ENCODE results near the gene RELCH.
A peak's percentile ranks its signal among the peaks of the same experiment; 100 is the strongest.

Gene RELCH

DNA sequence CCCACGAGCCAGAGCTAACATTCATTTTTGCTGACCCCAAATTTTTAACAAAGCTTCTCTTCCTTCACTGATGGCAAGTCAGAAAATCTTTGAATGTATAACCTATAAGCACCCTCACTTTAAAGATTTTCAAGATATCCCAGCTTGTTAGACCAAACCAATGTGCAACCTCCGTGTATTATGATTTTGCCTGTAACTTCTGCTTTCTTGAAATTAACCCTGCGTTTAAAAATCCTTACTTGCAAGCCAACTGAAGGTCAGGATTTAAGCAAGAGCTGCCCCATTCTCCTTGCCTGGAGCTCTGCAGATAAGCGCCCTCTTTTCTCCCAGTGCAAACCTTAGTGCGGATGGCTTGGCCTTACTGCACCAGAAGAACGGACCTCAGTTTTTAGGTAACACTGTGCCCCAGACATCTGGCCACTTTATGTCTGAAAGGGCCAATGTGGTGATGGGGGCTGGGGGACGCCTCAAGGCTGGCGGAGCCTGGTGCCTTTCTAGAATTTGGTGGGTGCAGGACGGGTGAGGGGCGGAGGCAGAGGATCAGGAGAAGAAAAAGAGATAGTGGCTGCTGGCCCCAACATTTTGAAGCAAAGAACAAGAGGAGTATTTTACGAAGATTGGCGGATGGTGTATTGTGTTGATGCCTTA is 137.2 kb downstream of the RELCH start:
- no peak for DNase-seq

DNA sequence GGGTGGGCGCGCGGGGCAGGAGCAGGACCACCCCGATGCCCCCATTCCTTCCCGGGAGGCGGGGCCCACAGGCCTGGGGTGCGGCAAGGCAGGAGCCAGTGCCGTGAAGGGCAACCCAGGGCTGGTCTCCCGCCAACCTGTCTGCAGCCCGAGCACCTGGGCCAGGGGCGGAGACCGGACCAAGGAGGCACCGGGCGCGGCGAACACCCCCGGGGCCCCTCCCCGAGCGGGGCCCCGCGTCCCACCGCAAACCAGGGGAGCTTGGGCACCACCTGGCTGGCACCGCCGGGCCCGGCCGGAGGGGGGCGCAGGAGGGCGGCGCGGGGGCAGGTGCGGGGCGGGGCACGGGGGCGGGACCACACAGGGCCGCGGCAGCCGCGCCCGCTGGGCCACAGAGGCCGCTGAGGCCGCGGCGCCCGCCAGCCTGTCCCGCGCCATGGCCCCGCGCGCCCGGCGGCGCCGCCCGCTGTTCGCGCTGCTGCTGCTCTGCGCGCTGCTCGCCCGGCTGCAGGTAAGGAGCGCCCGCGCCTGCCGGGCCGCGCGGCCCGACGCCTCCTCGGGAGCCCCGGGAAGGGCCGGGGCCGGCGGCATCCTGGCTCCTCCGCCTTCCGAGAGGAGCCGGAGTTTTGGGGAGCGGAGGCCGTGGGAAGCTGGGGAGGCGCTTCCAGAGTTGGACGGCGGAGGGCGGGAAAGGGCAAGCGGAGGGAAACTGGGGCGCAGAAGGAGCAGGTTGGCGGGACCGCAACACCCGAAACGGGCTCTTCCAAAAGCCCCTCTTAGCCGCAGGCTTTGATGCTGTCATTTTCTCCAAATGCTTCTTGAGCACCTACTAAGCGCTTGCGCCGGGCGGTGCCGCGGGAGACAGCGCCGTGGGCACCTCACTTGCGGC is 138.1 kb downstream of the RELCH start, which contains the start of gene TNFRSF11A:
Gene TNFRSF11A (plus strand): TSS at position 394 of the 889 bp plus-strand sequence. CDS start 43 bp downstream, at position 437.
- peak; percentile 41 for DNase-seq

DNA sequence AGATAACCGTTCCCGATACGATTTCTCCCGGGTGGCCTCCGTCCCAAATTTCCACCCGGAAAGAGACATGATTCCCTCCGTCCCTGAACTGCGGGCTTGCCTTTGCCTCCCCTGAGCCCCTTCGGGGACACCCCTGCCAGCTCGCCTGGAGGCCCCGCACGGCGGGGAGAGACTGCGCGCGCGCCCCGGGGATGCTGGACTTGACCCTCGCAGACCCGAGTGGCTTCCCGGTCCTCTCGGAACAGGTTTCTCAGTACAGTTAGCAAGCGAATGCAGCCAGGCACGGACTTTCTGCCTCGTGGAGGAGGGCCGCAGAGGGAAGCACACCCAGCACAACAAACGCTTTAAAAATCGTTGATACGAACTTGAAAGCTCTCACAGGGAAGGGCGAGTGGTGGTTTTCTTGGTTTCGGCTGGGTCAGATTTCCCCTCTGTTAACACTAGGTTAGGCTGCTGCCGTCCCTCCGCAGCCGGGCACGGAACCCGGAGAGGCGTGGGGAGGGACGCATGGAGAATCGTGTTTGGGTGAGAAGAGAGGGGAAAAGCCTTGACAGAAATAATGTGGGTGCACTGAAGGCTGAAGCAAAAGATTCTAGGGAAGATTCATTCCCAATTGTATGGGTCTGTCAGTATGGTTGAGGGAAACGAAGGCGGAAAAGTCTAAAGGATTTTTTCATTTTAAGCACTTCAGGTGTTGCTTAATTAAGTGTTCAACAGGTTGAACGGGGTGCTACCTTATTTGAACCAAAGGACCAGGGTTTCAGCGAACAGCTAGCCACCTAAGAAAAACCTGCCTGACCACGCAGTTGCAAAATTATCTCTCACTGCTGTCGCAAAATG is 139.0 kb downstream of the RELCH start:
- DNase-seq = peak; percentile 21

DNA sequence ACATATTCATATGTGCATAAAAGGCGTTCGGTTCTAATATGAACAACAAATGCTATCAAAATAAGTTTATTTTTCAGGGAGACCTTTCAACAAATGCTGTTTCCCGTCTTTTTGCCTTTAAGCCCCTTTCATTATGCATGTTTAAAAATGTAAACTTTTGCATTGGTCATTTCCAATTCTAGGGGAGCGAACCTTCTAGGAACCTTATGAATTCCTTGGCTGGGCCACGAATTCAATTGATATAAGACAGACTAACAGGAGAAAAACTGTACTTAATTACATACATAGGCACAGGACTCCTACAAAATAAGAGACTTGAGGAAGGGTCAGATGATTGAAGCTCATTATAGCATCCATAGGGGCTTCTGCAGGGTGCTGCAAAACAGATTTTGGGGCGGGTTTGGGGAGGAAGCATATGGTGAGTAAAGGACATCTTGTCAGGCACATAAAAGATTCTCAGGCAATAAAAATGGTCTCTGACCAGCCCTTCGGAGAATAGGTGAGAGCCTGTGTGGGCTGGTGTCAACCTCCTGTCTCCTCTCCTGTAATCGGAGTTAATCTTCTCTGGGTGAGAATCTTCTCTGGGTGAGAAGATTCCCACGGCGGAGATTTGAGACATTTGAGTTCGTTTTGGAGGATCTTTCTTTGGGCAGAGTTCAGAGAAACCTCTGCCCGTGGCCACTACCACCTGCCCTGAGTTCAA is 139.7 kb downstream of the RELCH start:
- no peak for DNase-seq

DNA sequence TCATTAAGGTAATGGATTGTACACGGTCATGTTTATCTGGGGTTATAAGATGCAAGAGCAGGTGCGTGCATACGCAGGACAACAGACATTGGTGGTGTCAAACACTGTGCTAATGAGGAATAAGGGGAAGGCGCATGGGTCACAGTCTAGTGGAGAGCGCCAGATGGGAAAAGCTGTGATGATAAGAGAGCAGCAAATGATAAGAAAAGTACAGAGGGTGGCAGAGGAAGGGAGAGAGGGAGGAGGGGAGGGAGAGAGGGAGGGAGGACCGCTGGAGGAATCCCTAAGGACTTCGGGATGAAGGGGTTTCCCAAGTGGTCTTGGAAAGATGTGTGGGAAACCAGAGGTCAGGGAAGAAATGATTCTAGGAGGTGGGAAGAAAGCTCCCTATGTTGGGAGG is 140.9 kb downstream of the RELCH start:
- no peak for DNase-seq

DNA sequence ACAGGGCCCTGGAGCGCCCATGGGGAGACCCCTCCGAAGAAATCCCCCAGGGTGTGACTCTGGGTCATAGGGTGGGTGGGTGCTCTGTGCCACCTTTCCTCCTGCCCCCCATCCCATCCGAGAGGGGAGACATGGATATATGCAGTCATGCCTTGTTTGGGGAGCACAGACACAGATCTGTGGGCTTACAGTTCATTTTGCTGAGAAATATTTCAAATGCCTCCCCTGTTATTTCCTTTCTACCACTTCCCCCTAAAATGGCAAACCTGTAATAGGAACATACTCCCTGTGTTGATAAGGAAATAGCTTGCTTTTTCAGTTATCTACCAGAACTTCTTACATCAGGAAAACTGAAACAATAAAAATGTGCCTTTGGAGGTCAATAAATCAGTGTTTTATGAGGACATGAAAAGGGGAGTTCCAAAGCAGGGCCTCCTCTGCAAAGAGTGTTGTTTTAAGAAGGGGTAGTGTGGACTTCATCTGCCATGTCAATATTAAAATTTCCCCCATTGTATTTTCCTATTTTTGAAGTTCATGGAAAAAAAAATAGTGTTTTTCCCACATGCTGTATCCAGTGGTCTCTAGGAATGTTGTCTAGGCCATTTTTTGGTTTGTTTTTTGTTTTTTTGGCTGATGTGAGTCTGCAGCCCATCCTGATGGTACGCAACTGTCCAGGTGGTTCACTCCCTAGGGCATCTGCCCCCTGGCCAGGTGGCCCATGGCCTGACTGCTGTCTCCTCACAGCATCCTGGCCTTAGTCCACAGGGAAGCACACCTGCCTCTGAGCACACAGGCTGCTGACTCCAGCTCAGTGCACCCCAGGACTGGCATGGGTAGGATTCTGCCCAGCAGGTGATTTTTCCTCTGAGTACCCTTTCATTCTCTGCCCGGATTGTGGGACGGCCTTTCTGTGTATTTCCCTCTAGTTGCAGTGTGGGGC is 141.8 kb downstream of the RELCH start:
- no peak for DNase-seq

DNA sequence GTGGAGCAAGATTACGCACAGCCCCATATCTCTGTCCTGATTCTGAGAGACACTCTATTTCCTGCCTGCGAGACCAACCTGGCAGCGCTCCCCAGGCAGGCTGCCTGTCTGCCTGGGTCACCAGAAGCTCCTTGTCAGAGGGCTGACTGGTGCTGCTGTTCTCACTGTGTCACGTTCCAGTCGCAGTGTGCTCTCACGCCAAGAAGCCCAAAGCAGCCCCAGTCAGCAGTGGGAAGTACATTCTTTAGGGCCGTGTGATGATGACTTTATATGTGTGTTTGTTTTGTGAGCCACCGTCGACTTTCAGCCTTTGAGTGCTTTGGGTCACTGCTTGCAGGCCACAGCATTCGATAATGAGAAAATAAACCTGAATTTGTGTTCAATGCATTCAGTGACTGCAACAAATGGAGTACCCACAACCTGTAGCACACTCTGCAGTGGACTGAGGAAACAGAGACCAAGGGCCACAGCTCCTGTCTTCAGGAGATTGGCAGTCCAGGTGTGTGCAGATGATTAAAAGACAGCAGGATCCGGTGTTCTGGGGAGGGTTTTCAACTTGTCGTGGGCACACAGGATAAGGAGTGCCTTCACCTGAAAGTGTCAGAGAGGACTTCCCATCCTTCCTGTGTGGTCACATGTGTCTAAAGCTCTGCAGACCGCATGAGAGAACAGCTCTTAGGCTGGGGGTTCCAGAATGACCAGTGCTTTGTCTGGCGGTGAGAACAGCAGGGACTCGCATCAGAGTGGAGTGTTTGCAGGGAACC is 142.8 kb downstream of the RELCH start:
- peak; percentile 88 for DNase-seq

DNA sequence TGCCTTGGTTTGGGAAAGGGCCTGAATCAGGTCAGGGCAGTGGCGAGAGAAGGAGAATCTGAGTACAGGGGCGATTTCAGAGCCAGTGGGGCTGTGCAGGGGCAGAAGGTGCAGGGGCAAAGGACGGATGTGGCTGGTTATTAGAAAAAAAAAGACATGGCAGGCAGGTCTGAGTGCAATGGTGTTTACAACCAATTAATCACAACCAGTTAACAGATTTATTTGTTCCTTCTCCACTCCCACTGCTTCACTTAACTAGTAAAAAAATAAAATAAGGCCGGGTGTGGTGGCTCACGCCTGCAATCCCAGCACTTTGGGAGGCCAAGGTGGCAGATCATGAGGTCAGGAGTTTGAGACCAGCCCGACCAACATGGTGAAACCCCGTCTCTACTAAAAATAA is 143.6 kb downstream of the RELCH start:
- no peak for DNase-seq

DNA sequence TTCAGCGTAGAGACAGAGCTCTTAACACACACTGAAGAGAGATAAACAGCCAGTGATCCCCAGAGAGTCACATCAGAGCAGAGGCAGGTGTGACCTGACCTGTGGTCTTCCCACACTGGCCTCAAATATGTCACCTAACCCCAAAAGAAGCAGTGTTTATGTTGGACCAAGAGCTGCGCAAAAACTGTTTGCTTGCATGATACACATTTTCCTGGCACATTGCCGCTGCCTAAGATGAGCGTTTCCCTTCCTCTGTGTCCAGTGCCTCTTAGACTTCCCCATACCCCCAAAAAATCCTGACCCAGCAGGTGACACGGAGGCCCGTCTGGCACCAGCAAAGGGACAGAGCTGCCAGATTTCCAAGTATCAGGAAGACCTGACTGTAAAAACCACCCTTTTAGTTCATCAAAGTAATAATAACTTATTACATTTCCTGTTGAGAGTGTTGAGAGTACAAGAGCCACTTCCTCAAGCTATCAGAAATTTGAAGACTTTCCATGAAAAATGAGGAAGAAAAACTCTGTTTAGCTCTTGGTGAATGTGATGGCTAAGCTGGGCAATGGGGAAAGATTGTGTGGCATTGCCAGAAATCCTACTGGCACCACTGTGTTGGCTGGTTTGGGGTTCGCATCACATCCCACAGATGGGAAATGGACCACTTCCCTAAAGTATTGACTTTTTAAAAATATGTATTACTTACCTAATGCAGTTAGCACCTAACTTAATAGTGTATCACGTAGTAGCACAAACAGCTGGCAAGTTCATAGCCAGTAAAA is 144.7 kb downstream of the RELCH start:
- DNase-seq = no peak

DNA sequence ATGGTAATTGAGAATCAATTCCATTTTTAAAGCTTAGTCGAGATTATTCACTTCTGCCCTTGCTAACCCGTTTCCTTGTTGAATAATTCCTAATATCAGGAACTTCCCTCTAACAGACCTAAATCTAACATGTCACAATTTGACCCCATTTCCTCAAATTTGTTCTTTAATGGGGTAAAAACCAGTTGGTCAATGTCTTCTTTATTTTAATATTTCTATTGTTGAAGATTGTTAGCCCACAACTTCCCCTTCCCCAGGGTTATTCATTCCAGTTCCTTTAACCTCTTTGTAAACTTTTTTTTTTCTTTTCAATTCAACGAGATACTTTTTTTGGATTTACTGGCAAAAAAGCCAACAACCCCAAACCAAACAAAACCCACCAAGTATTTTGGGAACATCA is 145.4 kb downstream of the RELCH start:
- no peak for DNase-seq

DNA sequence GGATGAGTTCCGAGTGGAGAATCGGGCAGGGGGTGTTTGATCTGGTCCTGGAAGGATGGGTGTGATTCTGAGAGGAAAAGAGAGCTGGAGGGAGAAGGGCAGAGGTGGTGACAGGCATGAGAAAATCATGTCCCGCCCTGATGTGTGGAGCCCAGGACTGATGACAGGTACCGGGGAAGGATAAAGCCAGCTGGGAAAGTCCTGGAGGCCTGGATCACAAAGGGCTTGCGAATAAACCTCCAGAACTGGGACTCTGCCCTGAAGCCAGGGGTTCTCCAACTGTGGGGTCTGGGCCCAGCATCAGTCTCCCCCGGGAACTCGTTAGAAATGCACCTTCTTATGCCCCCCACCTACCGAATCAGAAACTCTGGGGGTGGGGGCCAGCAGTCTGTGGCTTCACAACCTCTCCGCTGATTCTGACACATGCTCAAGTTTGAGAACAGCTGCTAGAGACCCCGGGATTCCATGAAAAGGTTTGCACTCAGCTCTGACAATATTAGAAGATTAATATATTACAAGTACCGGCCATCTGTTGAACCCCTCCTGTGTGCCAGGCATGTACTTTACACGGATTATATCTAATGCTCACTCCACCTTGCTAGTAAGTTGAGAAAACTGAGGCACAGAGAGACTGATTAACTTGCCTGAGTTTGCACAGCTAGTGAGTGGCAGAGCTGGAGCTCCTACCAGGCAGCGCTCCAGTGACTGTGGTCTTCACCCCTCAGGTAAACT is 146.1 kb downstream of the RELCH start:
- DNase-seq = no peak

DNA sequence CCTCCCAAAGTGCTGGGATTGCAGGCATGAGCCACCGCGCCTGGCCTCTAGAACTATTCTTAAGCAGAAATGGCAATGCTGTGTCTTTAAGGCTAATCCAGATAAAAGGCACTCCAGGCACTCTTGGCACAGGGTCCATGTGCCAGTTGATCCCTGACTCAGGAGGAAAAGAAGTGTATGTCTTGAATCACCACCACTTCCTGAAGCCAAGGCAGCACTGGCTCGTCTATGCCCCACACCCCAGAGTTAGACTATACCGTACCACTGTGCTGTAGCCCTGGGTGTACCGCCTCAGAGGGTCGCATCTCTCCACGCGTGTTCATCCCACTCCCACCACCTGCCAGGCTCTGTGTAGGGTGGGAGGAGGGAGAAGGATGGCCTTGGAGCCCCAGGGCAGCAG is 147.1 kb downstream of the RELCH start:
- DNase-seq = peak; percentile 63

DNA sequence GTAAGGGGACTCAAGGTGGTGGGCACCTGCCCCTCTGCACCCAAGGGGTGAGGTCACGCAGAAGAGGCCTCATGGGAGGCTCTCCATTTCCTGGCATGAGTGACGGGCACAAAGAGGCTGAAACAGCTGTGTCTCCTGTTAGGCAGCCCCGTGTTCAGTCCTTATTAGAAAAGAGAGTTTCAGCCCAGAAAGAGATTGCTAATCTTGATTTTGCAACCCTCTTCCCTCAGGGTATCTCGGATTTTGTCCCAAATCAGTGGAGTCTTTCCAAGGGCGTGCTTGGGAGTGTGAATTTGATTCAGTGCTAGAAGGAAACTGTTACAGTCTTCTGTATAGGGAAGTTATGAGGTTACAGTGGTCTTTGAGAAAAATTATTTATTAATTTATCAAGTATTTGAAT is 148.4 kb downstream of the RELCH start:
- DNase-seq = no peak

DNA sequence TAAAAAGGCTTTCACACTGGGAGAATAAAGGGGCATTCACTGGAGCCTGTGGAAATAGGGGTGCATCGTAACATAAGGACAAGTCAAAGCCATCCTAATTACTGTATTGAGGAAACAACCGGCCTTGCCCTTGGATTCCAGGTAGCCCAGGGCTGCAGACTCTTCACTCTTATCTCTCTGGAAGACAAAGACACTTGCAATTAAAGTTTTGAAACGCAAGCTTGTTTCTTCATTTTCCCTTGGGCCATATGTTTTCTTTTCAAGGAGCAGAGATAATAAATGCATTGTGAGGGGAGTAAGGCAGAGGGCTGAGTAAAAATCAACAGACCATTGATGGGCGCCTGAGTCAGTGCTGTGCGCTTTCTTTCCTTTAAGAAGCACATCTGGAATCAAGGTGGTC is 149.6 kb downstream of the RELCH start:
- DNase-seq = no peak

DNA sequence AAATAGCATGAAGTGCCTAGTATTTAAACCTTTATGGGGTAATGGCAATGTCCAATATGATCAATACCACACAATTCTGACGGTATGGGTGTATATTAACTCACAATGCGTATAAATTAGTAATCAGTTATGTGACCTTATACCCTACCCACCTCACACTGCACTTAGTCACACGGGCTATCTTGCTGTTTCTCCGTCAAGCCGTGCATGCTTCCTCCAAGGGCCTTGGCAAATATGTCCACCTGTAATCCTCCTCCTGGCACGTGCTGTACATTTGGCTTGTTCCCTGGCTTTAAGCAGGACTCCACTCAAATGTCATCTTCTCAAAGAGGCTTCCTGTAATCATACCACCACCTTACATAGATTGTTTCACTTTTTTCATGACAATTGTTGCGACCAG is 150.3 kb downstream of the RELCH start:
- no peak for DNase-seq

DNA sequence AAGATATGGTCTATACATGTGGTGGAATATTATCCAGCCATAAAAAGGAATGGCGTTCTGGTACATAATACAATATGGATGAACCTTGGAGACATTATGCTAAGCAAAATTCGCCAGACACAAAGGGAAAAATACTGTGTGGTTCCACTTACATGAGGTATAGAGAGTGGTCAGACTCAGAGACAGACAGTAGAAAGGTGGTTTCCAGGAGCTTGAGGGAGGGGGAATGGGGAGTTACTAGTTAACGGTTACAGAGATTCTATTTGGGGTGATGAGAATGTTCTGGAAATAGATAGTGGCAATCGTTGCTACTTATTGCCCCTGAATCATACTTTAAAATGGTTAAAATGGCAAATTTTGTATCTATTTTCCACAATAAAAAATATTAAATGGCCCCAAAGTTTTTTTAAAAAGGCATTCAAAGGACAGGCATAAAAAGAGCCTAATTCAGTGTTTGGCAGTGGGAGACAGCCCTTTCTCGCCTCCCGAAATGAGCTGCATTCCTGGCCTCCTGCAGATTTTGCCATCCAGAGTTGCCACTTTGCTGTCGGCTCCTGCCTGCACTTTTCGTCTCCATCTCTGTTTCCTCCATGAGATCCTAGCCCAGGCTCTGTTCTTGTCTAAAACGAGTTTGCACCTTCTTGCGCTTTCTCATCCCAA is 151.5 kb downstream of the RELCH start:
- no peak for DNase-seq

DNA sequence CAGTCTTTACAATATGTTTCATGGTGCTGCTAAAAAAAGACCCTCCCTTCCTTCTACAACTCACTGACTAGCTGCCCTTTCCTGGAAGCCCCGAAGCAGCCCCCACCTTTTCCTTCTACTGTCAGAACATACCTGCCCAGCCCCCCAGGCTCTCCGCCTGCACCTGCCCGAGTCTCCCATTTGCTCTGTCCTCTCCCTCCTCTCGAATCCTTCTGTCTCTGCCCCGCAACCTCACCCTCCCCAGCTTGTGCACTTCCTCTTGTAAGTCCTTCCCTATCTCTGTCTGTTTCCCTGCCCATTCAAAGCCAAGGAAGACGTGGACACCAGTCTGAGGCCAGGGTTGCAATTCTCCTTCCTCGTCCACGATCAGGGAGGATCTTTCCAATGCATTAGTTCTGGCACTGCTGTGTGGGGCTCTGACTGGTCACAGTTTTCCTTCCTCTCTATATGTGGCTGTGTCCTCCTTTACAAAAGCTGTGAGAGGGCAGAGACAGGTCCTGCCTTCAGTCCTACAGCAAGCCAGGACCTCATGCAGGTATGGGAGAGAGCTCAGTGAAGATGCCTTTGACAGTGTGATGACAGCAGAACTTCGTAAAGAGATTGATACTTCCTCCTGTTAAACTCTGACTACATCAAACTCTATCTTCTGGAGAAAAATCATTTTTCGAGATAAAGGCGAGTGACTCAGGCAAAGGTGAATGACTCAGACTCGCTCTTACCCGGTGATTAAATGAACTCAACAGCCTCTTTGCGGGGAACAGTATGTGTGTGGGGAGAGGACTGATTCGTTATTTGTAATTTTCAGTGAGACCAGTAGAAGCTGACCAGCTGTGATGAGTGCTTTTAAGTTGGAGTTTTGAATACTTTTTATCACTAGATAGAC is 152.3 kb downstream of the RELCH start:
- peak; percentile 78 for DNase-seq

DNA sequence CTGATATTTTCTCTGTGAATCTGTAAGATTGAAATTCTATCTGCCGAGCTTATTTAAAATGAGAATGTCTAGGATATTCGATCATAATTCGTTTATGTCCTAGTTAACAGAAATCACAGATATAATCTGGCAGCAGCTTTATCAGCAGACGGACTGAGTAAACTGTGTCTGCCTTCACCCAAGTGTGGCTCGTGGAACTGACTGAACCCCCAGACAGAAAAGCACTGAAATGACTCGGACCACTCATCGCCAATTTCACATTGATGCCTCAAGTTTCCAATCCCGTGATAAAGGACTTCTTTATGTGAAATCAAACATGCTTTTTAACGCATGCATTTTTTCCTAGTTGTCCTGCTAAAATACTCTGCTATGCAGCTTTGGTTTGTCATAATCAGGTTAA is 153.9 kb downstream of the RELCH start:
- no peak for DNase-seq

All from EL (cell line).